ENCODE measurements around the gene BDNF. TPM values are rescaled to one million over a fixed set of nuclear protein-coding genes. Genes with fewer than 3 reads are reported as not detected.

The BDNF gene
- total RNA-seq, 1 donor from 2014 or later: 0.79 TPM

DNA sequence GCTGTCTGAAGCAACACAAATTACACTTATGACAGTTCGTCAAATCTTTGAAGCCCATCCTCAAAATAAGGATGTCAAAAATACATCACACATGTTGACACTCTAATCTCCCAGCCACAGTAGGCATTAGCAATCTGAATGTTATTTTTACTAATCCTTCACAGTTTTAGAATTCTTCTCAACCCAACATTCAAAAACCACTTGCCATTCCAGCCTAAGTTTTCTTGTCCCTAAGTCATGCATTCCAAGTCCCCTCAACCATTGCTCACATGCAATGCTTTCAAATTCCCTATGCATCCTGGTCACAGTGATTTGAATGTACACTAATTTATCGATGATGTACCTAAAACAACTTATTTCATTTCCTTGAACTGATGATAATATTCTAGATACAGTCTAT, 7.5 kb downstream of the BDNF start:
- DNase-seq (ENCODE audit: low read depth): no peak
- H3K36me3 ChIP-seq (ENCODE audit: control insufficient read depth, insufficient read depth, low read length): no peaks in the 10 kb centered on the region
- no peak for TF ChIP-seq CTCF (IDR thresholded peaks at IDR 0.05; ENCODE audit: insufficient read depth, low read length, severe bottlenecking)

GRCh38 chr11:27688076-27688475, 12.2 kb downstream of the BDNF start:
- no peak for DNase-seq (ENCODE audit: low read depth)
- Histone ChIP-seq H3K4me3 (ENCODE audit: low read depth, low read length) (no peak overlapping the region), H3K36me3 (ENCODE audit: control insufficient read depth, insufficient read depth, low read length) (no peaks in the 10 kb centered on the region), H3K27me3 (ENCODE audit: control insufficient read depth, insufficient read depth, low read length) (no peaks in the 10 kb centered on the region)
- no peak for TF ChIP-seq CTCF (IDR thresholded peaks at IDR 0.05; ENCODE audit: insufficient read depth, low read length, severe bottlenecking)
- no peak for FAIRE-seq

More for the DNA sequence above, 7.5 kb downstream of the BDNF start:
- Histone ChIP-seq H3K27me3 (ENCODE audit: control insufficient read depth, insufficient read depth, low read length) (no peaks in the 10 kb centered on the region), H3K4me3 (ENCODE audit: low read depth, low read length) (no peak overlapping the region)
- FAIRE-seq: no peak

GRCh38 chr11:27681664-27682063, 18.6 kb downstream of the BDNF start:
- Histone ChIP-seq H3K36me3 (ENCODE audit: control insufficient read depth, insufficient read depth, low read length) (no peaks in the 10 kb centered on the region), H3K27me3 (ENCODE audit: control insufficient read depth, insufficient read depth, low read length) (no peaks in the 10 kb centered on the region), H3K4me3 (ENCODE audit: low read depth, low read length) (no peak overlapping the region)
- DNase-seq (ENCODE audit: low read depth): no peak
- no peak for TF ChIP-seq CTCF (IDR thresholded peaks at IDR 0.05; ENCODE audit: insufficient read depth, low read length, severe bottlenecking)
- FAIRE-seq: no peak

GRCh38 chr11:27679136-27680015, 20.9 kb downstream of the BDNF start:
- Histone ChIP-seq H3K27me3 (ENCODE audit: control insufficient read depth, insufficient read depth, low read length) (no peaks in the 10 kb centered on the region), H3K36me3 (ENCODE audit: control insufficient read depth, insufficient read depth, low read length) (no peaks in the 10 kb centered on the region), H3K4me3 (ENCODE audit: low read depth, low read length) (no peak overlapping the region)
- DNase-seq (ENCODE audit: low read depth) (no peak), FAIRE-seq (no peak)
- no peak for TF ChIP-seq CTCF (IDR thresholded peaks at IDR 0.05; ENCODE audit: insufficient read depth, low read length, severe bottlenecking)

DNA sequence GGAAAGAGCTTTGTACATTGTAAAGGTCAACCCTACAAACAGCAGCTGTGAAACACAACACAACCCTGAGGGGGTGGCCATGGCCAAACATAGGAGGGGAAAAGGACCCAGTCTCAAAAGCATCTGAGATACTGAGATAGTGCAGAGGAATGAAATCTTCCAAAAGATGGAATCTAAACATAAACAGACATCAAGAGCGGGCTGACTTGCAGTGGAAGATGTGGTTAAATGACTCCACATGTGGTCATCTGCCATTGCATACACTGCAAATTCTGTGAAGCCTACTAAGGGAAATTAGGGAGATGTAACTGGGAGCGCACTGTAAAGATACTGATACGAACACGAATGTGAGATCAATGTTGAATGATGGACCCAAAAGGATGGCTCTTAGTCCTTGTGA, 22.0 kb downstream of the BDNF start:
- Histone ChIP-seq H3K27me3 (ENCODE audit: control insufficient read depth, insufficient read depth, low read length) (no peaks in the 10 kb centered on the region), H3K4me3 (ENCODE audit: low read depth, low read length) (no peak overlapping the region), H3K36me3 (ENCODE audit: control insufficient read depth, insufficient read depth, low read length) (no peaks in the 10 kb centered on the region)
- DNase-seq (ENCODE audit: low read depth) (no peak), FAIRE-seq (no peak)
- TF ChIP-seq CTCF (IDR thresholded peaks at IDR 0.05; ENCODE audit: insufficient read depth, low read length, severe bottlenecking): no peak
